ENCODE data around the gene XRCC1. TPM values are rescaled to one million over a fixed set of nuclear protein-coding genes. Genes with fewer than 3 reads are reported as not detected.

Gene XRCC1
- total and polyA plus RNA-seq, 9 of the 15 experiments (the other 6 are each of a cell fraction or from before 2014, with no cell fraction given), result 1.5 to 36.9 (median 24.9) TPM

DNA sequence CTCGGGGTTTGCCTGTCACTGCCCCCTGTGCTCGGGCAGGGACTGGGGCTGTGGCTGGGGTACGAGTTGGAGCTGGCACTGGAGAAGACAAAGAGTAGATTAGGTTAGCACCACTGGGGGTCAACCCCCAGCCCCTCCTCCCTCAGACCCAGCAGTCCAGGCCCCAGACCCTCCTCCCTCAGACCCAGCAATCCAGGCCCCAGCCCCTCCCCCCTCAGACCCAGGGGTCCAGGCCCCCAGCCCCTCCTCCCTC lies 23.2 kb downstream of the XRCC1 start (continued):
- TF ChIP-seq HSF4 (CRISPR knock-in tag; IDR thresholded peaks at IDR 0.05; ENCODE audit: borderline replicate concordance) (no peak), ZNF449 (CRISPR knock-in tag; IDR thresholded peaks at IDR 0.05) (no peak), SETDB1 (IDR thresholded peaks at IDR 0.05; ENCODE audit: low read length) (no peak), ZNF444 (CRISPR knock-in tag; IDR thresholded peaks at IDR 0.05) (no peak)
- TF ChIP-seq, protein P1, sequence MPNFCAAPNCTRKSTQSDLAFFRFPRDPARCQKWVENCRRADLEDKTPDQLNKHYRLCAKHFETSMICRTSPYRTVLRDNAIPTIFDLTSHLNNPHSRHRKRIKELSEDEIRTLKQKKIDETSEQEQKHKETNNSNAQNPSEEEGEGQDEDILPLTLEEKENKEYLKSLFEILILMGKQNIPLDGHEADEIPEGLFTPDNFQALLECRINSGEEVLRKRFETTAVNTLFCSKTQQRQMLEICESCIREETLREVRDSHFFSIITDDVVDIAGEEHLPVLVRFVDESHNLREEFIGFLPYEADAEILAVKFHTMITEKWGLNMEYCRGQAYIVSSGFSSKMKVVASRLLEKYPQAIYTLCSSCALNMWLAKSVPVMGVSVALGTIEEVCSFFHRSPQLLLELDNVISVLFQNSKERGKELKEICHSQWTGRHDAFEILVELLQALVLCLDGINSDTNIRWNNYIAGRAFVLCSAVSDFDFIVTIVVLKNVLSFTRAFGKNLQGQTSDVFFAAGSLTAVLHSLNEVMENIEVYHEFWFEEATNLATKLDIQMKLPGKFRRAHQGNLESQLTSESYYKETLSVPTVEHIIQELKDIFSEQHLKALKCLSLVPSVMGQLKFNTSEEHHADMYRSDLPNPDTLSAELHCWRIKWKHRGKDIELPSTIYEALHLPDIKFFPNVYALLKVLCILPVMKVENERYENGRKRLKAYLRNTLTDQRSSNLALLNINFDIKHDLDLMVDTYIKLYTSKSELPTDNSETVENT (CRISPR knock-in tag; IDR thresholded peaks at IDR 0.05), result no peak

DNA sequence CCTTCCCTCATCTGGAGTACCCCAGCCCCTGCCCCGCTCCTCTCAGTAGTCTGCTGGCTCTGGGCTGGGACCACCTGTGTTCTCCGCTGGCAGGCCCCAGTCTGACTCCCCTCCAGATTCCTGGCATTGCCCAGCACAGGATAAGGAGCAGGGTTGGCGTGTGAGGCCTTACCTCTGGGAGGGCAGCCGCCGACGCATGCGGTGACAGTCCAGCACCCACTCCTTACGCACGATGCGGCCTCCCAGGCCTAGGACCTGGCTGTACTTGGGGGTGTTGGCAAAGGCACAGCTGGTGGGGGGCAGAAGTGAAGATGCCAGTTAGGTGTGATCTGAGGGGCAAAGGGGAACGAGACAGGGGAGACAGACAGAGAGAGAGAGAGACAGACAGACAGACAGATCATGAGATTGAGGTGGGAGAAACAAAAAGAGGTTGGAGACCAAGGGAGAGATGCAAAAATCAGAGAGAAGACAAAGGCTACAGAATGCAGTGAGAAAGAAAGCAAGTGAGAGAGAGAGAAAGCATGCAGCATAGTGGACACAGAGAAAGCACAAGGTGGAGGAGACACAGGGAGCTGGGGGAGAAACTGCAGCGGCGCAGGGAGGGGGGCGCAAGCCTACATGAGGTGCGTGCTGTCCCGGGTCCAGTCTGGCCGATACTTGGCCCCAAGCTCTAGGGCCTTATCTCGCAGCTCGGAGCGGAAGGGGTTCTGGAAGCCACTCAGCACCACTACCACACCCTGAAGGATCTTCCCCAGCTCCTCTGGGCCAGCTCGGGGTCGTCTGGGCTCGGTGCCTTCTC lies 23.7 kb downstream of the XRCC1 start:
- Histone ChIP-seq H3K4me3 (no peak overlapping the region), H3K9me1 (ENCODE audit: control insufficient read depth, insufficient read depth, low read length) (no peaks in the 10 kb centered on the region), H3K4me1 (replicated peaks in 1 of 2; ENCODE audit: control insufficient read depth in 2 of 2, insufficient read depth in 2 of 2, low read length in 2 of 2) (peaks cover 0 to 8% of the 10 kb centered on the region in 2 experiments; a peak in 2 of 5 replicates), H3K79me2 (ENCODE audit: control insufficient read depth, insufficient read depth, low read length) (no peaks in the 10 kb centered on the region), H4K20me1 (replicated peaks; ENCODE audit: control insufficient read depth, insufficient read depth, low read length) (no peaks in the 10 kb centered on the region), H3K4me2 (ENCODE audit: insufficient read depth, low read length) (no peak overlapping the region), H3K27ac (ENCODE audit: extremely low read depth, low read depth, low read length) (no peak overlapping the region), H3K9ac (ENCODE audit: insufficient read depth in 1 of 2, low read depth in 2 of 2, low read length in 2 of 2) (peak overlapping the region in 1 of 2 experiments; percentile 67; a peak in 1 of 4 replicates), H3K36me3 (ENCODE audit: control insufficient read depth, insufficient read depth, low read length) (peaks cover 56% of the 10 kb centered on the region; the same call in 2 of the 3 replicates), H3K27me3 (ENCODE audit: control insufficient read depth in 2 of 2, insufficient read depth in 2 of 2, low read length in 2 of 2) (no peaks in the 10 kb centered on the region), H2AFZ (ENCODE audit: low read depth, low read length) (no peak overlapping the region), H3K9me3 (replicated peaks; ENCODE audit: control insufficient read depth, insufficient read depth, low read depth, low read length) (no peaks in the 10 kb centered on the region)
- ChIA-PET POLR2A (interaction anchor here (0.9 kb wide), 1 partner anchor 25 kb away, joined by 3 read pairs; no protein-coding TSS in a partner anchor), CTCF (ENCODE audit: low intra/inter-chr PET ratio) (no interaction called here)
- no TSS peak for BruUV-seq (replicated peaks)
- FAIRE-seq (no peak), ATAC-seq (no peak), DNase-seq (ENCODE audit: extremely low read depth in 1 of 4, low spot score in 3 of 4) (no peak)
- intact Hi-C loops (cut with micrococcal nuclease), result loop anchor here (10.0 kb wide), 1 partner anchor 73 kb away; no protein-coding TSS in a partner anchor
- in situ Hi-C loops (cut with MboI), result no loop called here
- 89% methylated on average over 22 of the region's 23 CpGs for WGBS (ENCODE audit: insufficient coverage, low coverage, missing lambda C conversion rate)
- no peak for TF ChIP-seq ZNF134 (CRISPR knock-in tag; conservative IDR thresholded peaks at IDR 0.05)
- TF ChIP-seq BDP1 (IDR thresholded peaks at IDR 0.05; ENCODE audit: insufficient read depth, insufficient read length), result no peak
- TF ChIP-seq ZNF311 (CRISPR knock-in tag; IDR thresholded peaks at IDR 0.05), result no peak
- TF ChIP-seq NFRKB (IDR thresholded peaks at IDR 0.05; ENCODE audit: low read depth), result no peak
- TF ChIP-seq ZNF639 (CRISPR knock-in tag; conservative IDR thresholded peaks at IDR 0.05 in 1 of 2, IDR thresholded peaks at IDR 0.05 in 1 of 2), result no peak
- no peak for TF ChIP-seq PYGO2 (tag; IDR thresholded peaks at IDR 0.05)
- TF ChIP-seq KAT8 (IDR thresholded peaks at IDR 0.05; ENCODE audit: low read depth), result no peak
- no peak for TF ChIP-seq ZC3H11A (IDR thresholded peaks at IDR 0.05; ENCODE audit: low read depth, low read length)
- TF ChIP-seq, protein P2, sequence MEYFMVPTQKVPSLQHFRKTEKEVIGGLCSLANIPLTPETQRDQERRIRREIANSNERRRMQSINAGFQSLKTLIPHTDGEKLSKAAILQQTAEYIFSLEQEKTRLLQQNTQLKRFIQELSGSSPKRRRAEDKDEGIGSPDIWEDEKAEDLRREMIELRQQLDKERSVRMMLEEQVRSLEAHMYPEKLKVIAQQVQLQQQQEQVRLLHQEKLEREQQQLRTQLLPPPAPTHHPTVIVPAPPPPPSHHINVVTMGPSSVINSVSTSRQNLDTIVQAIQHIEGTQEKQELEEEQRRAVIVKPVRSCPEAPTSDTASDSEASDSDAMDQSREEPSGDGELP (CRISPR knock-in tag; IDR thresholded peaks at IDR 0.05; ENCODE audit: borderline replicate concordance), result no peak
- TF ChIP-seq HDAC1 (IDR thresholded peaks at IDR 0.05), result no peak
